HG03039 (cell line): ENCODE measurements around the gene SHMT1.
"Not testable (repeated sequence)": the region's sequence is repeated elsewhere in the genome, so short reads cannot be mapped to it uniquely, and the experiment has no call there.

Experiments used
- ATAC-seq: cut with Tn5 transposase; IDR thresholded peaks from one replicate; pipeline ENCODE4 v1.9.1; 2021; ENCODE audit warnings: mild to moderate bottlenecking, moderate library complexity; ENCODE audit not compliant: unreplicated experiment

SHMT1 gene

GRCh38 chr17:18378614-18379013 is 15.3 kb upstream of the SHMT1 start:
- ATAC-seq, result not testable (repeated sequence)

DNA sequence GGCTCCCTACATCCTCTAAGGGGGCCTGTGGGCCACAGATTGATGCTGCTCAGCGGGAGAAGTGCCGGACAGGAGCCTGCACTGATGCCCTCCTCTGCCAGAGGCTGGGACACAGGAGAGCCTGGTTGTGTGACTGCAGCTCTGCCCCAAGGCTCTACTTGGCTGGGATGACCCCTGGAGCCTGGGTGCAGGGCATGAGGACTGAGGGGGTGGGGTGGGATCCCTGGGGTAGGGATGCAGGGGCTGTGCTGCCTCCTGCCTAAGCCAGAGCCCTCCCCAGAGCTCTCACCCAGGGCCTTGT is 14.8 kb upstream of the SHMT1 start:
- ATAC-seq, result no peak

DNA sequence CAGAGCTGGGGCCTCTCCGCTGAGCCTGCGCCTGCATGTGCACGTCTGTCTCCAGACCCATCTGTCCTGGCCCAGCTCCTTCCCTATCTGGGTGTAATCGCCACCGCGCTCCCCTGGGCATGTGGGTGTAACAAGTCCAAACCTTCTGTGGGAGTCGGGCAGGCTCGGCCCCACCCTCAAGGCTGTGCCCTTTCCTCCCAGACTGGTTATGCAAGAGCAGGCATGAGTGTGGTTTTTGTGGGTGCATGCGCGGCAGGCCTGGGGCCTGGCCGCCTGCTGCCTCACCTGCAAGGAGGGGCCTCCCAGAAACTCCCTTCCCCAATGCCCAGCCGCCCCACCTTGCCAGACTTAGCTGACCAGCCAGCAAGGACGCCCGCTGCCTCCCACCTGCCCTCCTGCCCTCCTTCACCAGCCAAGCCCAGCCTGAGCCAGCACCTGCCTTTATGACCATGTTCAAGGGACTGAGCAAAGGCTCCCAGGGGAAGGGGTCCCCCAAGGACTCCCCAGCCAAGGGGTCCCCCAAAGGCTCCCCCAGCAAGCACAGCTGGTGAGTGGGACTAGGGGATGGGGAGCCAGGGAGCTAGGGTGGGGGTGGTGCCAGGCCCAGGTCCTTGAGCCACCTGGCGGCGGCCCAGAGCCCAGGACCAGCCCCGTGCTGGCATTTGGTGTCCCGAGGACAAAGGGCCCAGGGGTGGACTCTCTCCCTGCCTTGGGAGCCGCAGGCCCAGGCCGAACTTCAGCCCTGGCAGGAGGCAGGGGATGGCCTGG is 14.3 kb upstream of the SHMT1 start, which contains the start of gene EVPLL:
Gene EVPLL, plus strand, starts transcription at position 342 of the 768 bp plus-strand sequence. CDS start 3,160 bp downstream, outside the sequence.
- no peak for ATAC-seq

DNA sequence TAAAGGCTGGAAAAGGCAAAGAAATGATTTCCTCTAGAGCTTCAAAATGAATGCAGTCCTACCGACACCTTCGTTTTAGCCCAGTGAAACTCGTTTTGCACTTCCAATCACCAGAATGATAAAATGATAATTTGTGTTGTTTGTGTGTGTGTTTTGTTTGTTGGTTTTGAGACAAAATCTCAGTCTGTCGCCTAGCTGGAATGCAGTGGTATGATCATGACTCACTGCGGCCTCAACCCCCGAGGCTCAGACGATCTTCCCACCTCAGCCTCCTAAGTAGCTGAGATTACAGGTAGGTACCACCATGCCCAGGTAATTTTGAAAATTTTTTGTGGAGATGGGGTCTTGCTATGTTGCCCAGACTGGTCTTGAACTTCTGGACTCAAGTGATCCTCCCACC is 10.9 kb upstream of the SHMT1 start:
- ATAC-seq, result no peak

- ATAC-seq, result not testable (repeated sequence)
Measured at GRCh38 chr17:18373181-18373580, 9.8 kb upstream of the SHMT1 start.

GRCh38 chr17:18371455-18371854 is 8.1 kb upstream of the SHMT1 start:
- ATAC-seq, result no peak

DNA sequence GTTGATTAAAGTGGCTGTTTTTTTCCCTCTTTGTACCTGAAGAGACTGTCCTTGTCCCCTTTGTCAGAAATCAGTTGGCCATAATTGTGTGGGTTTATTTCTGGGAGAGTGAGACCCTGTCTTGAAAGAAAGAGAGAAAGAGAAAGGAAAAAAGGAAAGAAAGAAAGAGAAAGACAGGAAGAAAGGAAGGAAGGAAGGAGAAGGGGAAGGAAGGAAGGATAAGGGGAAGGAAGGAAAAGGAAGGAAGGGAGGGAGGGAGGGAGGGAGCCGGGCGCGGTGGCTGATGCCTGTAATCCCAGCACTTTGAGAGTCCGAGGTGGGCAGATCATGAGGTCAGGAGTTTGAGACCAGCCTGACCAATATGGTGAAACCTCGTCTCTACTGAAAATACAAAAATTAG is 7.4 kb upstream of the SHMT1 start:
- ATAC-seq, result no peak

DNA sequence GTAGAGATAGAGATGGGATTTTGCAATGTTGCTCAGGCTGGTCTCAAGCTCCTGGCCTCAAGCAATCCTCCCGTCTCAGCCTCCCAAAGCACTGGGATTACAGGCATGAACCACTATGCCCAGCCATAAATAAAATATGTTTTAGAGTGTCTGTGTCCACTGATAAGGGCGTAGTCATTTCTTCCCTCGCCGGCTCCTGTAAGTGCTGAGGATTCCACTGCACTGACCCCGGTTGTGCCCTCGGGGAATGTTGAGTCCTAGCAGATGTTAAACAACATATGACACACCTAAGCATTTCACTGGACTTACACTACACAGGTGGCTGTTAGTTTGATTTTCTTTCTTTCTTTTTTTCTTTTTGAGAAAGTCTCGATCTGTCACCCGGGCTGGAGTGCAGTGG is 5.6 kb upstream of the SHMT1 start:
- ATAC-seq, result no peak

DNA sequence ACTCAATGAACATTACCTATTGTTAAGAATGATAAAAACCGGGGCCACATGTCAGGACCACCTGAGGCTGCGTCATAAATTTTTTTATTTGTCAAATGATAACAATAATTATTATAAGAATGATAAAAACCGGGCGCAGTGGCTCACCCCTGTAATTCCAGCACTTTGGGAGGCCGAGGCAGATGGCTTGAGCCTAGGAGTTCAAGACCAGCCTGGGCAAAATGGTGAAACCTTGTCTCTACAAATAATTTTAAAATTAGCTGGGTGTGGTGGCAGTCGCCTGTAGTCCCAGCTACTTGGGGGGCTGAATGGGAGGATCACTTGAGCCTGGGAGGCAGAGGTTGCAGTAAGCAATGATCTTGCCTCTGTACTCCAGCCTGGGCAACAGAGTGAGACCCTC is 816 bp upstream of the SHMT1 start:
- ATAC-seq, result no peak

GRCh38 chr17:18362698-18363100 is 651 bp downstream of the SHMT1 start:
- ATAC-seq, result no peak

DNA sequence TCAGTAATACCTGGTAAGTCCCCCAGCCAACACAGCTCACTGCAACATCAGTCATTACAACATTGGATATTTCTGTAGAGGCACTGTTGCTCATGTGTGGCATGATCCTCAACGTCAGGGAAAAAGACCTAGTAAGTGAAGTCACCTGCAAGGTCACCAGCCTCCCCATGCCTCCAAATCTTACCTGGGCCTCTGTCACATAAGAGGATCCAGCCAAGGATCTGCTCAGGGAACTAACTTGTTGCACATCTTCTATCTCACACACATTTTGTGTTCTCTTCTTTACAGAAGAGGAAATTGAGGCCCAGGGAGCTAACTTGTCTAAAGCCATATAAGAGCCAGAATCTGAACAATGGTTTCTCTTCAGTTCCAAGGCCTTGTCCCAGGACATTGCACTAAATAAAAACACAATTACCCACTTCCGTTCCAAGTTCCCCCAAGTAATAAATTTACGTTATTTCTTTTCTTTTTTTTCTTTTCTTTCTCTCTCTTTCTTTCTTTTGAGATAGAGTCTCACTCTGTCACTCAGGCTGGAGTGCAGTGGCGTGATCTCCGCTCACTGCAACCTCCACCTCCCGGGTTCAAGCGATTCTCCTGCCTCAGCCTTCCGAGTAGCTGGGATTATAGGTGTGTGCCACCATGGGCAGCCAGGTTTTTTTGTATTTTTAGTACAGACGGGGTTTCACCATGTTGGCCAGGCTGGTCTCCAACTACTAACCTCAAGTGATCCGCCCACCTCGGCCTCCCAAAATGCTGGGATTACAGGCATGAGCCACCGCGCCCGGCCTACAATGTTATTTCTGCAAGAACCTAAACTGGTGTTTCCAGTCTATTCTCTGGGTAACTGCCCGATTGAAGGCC is 1.3 kb downstream of the SHMT1 start:
- no peak for ATAC-seq

GRCh38 chr17:18360518-18360917 is 2.8 kb downstream of the SHMT1 start:
- no peak for ATAC-seq

- no peak for ATAC-seq
Measured at GRCh38 chr17:18356624-18357023, 6.7 kb downstream of the SHMT1 start.

DNA sequence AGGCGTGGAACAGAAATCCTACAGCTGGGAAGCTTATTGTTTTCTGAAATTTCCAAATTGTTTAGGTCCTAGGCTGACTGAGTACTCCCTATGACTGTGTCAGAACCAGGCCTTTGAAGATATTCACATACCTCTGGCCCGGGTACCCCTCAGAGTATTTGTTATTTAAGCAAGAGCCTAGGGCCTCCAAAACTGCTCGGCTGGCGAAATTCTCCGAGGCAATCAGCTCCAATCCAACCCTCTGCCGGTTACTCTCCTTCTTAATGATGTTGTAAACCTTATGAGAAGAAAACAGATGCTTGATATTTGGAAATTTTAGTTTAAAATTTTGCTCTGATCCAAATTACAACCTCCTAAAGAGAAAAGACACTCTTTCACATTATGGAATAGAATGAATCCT is 9.8 kb downstream of the SHMT1 start:
- no peak for ATAC-seq

DNA sequence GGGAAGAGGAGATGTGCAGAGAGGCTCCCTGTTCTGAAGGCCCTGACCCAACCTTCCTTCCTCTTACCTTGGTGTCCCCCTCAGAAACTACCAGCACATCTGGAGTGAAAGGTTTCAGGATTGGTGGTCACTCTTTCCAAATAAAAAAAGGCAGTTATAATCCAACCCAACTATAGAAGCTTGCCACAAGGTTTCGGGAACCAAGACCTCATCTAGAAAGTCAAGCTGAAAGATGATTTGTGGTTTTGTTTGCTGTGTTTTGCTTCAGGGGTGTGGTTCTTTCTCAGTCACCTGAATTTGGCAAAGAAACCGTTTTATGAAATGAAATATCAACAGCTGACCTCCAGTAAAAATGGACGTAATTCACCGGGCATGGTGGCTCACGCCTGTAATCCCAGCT is 19.3 kb downstream of the SHMT1 start:
- ATAC-seq, result no peak

- no peak for ATAC-seq
Measured at GRCh38 chr17:18339933-18340332, 23.4 kb downstream of the SHMT1 start.

DNA sequence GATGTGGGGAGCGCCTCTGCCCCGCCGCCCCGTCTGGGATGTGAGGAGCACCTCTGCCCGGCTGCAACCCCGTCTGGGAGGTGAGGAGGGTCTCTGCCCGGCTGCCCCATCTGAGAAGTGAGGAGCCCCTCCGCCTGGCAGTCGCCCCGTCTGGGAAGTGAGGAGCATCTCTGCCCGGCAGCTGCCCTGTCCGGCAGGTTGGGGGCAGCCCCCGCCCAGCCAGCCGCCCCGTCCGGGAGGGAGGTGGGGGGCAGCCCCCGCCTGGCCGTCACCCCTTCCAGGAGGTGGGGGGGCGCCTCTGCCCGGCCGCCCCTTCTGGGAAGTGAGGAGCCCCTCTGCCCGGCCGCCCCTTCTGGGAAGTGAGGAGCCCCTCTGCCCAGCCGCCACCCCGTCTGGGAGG is 25.2 kb downstream of the SHMT1 start:
- ATAC-seq, result not testable (repeated sequence)

GRCh38 chr17:18332909-18333489 is 30.4 kb downstream of the SHMT1 start:
- no peak for ATAC-seq

DNA sequence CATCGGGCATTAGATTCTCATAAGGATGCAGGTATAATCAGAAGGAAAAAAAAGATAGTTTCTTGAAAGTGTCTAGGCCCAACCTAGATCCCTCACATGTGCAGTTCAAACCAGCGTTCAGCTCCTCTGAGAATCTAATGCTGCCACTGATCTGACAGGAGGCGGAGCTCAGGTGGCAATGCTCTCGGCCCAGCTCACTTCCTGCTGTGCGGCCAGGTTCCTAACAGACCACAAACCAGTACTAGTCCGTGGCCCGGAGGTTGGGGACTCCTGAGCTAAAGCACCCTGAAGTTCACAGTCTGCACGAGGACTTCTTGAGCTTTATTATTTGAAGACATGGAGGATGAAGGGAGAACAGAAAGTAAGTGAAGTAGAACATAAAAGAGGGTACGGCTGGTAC is 31.5 kb downstream of the SHMT1 start:
- no peak for ATAC-seq

DNA sequence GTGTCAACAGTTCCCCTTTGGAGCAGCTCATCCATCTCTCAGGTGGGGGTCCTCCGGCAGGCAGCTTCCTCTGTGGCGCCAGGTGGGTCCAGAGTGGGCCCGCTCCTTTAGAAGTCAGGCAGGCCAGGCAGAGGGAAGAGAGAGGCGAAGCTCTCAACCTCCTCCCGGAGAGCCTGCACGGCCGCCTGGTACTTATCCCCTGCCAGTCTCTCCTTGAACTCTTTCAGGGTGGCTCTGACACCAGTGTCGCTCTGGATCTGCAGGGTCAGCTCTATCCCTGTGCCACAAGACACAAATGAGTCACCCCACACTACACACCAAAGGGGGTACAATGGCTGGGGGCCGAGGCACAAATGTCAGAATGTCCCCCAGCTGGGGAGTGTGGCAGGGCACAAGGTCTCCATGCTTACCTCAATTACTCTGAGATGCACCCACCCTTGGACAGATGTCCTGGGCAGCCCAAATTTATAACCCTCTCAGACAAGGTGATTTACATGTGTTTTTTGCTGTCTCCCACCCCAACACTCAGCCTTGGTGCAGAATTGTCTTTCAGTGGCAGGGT is 34.6 kb downstream of the SHMT1 start:
- no peak for ATAC-seq

DNA sequence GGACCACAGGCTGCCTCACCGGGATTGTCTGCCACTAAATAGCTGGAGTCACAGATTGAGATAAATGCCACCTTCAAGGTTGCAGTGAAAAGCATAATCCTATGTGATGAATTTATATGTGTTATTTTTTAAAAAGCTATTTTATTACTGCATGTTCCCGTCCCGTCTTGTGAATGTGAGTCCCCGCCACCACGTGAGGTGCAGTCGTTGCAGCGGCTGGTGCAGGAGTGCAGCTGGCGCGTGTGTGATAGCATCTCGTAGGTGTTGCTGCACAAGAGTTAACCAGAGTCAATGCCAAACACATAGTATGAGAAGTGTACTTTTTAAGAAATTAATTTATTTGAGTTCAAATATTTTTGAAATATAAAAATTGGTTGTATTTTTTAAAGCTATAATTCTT is 35.8 kb downstream of the SHMT1 start:
- ATAC-seq, result no peak

DNA sequence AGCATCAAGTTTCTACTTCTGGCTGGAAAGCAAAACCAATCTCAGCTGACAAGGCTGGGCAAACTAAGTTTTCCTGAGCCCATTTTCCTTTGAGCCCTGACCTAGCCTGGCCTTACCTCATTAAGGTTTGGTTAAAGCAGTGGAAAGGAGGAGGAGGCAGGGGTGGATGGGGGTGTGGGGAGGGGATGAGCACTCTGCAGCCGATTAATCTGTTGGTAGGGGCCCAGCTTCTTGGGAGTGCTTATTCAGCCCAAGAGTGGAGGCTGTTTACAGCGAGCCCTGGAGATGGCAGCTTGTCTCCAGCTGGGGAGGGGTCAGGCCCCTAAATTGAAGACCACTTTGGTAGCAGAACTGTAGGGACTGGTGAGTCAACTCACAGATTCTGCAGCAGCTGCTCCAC is 36.3 kb downstream of the SHMT1 start:
- no peak for ATAC-seq
